NCI-H748 (cell line): ENCODE results near the gene TNFAIP8L3.

Experiments
- DNase-seq: peaks from one replicate; lab custom pipeline; 2025; ENCODE audit not compliant: unreplicated experiment; lab: John Stamatoyannopoulos, UW

The TNFAIP8L3 gene

GRCh38 chr15:51090753-51091152 lies 4.0 kb downstream of the TNFAIP8L3 start:
- no peak for DNase-seq

DNA sequence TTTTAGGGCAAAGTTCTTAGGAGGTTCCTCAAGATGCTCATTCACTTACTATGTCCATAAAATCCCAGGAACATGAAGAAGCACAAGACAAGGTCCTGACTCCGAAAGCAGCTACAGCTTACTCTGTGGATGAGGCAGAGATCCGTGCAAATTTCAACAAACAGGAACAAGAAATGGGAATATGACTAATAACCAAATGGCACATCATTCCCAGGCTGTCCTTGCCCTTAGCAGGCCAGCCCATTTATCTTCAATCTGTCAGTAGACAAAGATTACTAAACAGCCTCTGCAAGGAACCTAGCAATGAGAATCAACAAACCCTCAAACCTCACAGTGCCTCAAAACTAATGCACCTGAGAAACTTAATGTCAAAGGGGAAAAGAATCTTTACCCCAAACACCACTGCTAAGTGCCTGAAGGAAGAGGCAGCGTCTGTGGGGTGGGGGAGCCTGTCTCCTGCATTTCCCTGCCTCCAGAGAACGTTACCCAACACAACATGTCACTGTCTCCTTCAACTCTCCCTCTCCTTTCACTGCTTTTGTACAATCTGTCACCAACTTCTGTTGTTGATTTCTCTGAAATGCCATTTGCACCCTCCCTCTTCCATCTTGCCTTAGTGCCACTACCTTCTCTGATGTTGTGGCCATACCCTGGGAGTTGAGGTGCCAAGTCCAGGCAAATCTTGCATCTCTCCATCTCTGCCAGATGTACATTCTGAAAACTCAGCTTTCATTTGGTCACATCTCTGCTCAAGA lies 4.8 kb downstream of the TNFAIP8L3 start:
- DNase-seq = no peak

GRCh38 chr15:51089041-51089440 lies 5.7 kb downstream of the TNFAIP8L3 start:
- DNase-seq = no peak

DNA sequence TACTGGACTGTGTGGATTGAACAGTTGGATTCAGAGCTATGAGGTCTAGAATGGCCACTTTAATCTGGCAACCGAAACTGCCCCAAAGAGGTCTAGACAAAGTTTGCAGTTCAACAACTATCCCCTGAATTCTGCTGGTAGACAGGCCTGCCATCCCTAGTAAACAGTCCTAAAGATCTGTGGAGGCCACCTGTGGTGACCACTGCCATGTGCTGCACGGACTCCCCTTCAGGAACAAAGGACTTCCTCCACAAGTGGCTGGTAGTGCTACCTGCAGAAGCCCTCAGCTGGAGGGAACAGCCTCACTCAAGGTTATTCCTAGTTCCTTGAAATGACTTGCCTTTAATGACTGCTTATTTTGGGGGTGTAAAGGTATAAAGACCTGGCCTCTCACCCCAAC lies 6.1 kb downstream of the TNFAIP8L3 start:
- peak; percentile 8 for DNase-seq

GRCh38 chr15:51087513-51087912 lies 7.2 kb downstream of the TNFAIP8L3 start:
- DNase-seq = no peak

GRCh38 chr15:51086409-51086808 lies 8.3 kb downstream of the TNFAIP8L3 start:
- no peak for DNase-seq

DNA sequence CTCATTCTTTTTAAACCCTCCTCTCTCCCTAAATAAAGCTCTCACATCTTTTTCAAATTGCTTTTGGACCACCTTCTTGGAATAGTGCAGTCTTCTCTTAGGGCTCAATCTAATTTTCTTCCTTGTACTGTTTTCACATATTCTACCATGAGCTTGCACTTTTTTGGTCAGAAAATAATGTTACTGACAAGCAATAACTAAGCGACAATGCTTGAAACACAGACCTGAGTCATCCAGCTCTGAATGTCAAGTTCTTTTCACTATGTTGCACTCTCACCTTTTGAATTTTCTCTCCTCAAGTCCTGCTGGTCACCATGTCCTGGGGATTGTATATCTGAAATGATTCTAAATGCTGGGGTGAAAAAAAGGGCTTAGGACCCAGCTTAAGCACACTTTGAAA lies 8.9 kb downstream of the TNFAIP8L3 start:
- no peak for DNase-seq

GRCh38 chr15:51083641-51084166 lies 11.0 kb downstream of the TNFAIP8L3 start:
- DNase-seq = peak; percentile 46

DNA sequence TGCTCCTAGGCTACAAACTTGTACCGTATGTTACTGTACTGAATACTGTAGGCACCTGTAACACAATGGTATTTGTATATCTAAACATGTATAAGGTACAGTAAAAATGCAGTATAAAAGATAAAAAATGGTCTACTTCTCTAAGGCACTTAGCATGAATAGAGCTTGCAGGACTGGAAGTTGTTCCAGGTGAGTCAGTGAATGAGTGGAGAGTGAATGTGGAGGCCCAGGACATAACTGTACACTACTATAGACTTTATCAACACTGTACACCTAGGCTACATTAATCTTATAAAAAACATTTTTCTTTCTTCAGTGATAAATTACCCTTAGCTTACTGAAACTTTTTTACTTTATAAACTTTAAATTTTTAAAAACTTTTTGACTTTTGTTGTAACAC lies 12.5 kb downstream of the TNFAIP8L3 start:
- DNase-seq = no peak

GRCh38 chr15:51080286-51080685 lies 14.4 kb downstream of the TNFAIP8L3 start:
- no peak for DNase-seq

DNA sequence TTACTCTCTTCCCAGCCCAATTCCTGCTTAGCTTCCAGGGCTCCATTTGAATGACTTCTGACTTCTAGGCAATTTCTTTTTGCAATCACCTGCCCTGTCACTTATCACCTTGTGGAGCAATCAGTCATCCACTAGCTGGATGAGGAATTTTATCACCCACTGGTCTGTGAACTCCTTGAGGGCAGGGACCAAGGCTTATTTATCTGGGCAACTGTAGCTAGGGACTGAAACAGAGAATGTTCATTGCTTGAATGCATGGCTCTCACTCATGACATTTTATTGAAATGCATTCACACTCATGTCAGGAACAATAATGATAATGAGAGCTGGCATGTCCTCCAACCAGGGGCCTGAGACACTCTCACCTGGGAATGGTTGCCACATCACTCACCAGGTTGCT lies 15.5 kb downstream of the TNFAIP8L3 start:
- DNase-seq = no peak

DNA sequence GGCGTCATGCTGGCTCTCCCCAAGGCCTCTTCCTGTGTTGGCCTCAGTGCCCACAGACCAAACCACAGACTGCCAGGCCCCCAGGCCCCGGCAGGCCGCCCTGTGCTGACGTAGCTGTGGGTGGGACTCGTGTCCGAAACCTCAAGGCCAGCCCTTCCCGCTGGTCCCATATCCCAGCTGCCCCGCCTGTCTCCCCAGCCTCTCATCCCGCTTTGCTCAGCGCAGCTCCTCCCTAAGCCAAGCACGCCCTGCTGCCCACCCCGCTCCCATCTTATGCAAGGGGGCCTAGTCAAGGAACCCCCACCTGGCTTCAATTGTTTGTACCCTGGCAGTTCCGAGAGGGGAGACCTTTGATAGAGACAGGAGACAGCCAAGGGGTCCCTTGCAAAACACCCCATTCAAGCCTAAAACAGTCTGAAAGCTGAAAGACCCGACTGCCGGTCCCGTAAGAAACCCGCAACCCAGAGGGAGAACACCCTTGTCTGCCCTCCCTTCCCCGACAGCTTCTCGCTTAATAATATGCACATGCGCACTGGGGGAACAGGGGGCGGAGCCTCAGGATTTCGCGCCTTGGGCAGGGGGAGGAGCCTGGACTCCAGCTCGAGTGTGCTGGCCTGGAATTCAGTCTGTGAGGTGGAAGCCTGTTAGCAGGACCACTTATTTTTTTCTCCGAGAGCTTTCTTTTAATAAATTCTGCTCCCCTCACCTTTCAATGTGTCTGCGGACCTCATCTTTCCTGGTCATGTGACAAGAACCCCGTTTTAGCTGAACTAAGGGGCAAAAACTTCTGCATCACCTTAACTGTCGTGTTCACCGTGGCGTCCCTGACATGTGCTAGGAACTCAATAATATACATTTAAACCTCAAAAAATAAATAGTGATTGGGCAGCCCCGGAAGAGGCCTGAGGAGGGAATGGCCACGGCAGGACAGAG lies 17.2 kb downstream of the TNFAIP8L3 start:
- DNase-seq = no peak

GRCh38 chr15:51076524-51077220 lies 18.0 kb downstream of the TNFAIP8L3 start:
- no peak for DNase-seq

GRCh38 chr15:51075826-51076523 lies 18.7 kb downstream of the TNFAIP8L3 start:
- DNase-seq = no peak

DNA sequence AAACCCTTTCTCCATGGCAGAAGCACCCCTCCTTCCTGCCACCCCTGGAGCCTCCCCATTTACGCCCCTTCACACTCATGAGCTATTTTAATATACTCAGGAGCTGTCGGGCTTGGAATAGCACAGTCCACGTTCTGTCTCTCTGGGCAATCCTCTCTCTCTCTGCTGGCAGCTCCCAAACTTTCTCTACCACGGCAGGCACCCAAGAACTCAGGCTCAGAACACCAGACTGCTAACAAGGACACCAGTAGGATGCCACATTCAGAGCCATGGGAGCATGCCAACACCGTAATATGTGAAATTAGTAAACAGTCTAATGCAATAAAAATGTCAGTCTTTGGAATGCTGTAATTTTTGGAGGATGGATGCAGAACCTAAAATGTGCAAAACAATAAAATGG lies 19.3 kb downstream of the TNFAIP8L3 start:
- DNase-seq = no peak

GRCh38 chr15:51074926-51075325 lies 19.8 kb downstream of the TNFAIP8L3 start:
- no peak for DNase-seq

DNA sequence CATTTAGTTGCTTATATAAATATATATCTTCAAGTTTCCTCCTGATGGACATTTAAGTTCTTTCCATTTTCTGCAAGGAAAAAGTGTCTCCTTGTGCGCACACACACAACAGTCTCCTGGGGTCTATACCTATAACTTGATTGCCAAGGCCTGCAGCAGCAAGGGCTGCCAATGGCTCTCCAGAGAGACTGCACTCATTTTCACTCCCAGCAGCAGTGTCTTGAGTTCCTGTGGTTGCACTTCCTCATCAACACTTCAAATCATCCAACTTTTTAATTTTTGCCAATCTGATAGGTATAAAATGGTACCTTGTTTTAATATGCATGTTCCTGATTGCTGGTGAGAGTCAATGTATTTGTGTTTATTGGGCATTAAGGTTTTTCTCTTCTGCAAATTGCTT lies 23.1 kb downstream of the TNFAIP8L3 start:
- DNase-seq = no peak

- DNase-seq = no peak
Measured at GRCh38 chr15:51069983-51070382, 24.7 kb downstream of the TNFAIP8L3 start.

- DNase-seq = no peak
Measured at GRCh38 chr15:51067510-51067909, 27.2 kb downstream of the TNFAIP8L3 start.

DNA sequence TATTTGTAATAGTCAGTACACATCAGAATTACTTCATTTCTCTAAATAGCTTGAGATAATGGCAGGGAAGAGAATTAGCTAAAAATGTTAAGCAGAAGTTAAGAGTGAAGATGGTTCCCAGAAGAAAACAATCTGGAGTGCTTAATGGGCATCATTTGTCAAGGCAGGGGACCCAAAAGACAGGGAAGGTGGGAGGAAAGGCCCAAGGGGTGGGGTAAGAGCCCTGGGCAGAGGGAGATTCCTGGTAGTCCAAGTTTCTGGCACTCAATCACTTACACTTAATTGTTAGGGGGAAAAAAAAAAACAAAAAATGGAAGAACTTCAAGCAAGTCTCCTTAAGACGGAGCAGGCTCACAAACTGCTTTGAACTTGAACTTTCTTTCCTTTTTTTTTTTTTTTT lies 28.9 kb downstream of the TNFAIP8L3 start:
- DNase-seq = no peak

- no peak for DNase-seq
Measured at GRCh38 chr15:51065261-51065660, 29.4 kb downstream of the TNFAIP8L3 start.
